Activated CD4-positive, alpha-beta memory T cell treated with anti-CD3 and anti-CD28 coated beads, Interleukin-2, amount 10 ng/mL, durations not matched to agents 7 days and 5 days (primary cell): ENCODE measurements around the gene OR2S2. TPM values are rescaled to one million over a fixed set of nuclear protein-coding genes. Genes with fewer than 3 reads are reported as not detected.
"Not testable (repeated sequence)": the region's sequence is repeated elsewhere in the genome, so short reads cannot be mapped to it uniquely, and the experiment has no call there.

Experiments used
- CTCF ChIA-PET: fragments of 350-600 bp; sonication (Branson Sonifier 250); formaldehyde crosslinking; loops from one replicate; lab custom pipeline; 2021; ENCODE audit warnings: antibody characterized with exemption, inconsistent platforms; lab: Charles Lee
- POLR2A ChIA-PET: fragments of 350-600 bp; sonication (Branson Sonifier 250); formaldehyde crosslinking; loops from one replicate; lab custom pipeline; 2021; ENCODE audit warnings: antibody characterized with exemption; lab: Charles Lee
- DNase-seq: peaks from one replicate; pipeline ENCODE4 v3.0.0-alpha.2; 2020
- H3K27ac Mint-ChIP-seq: one replicate; pipeline ENCODE4 v1.8.0; 2021; ENCODE audit warnings: mild to moderate bottlenecking, mixed read lengths
- H3K27me3 Mint-ChIP-seq: one replicate; pipeline ENCODE4 v1.8.0; 2021; ENCODE audit warnings: mixed read lengths
- H3K36me3 Mint-ChIP-seq: one replicate; pipeline ENCODE4 v1.8.0; 2021; ENCODE audit warnings: low read depth, mixed read lengths
- H3K4me1 Mint-ChIP-seq: one replicate; pipeline ENCODE4 v1.8.0; 2021; ENCODE audit warnings: mixed read lengths
- H3K4me3 Mint-ChIP-seq: one replicate; pipeline ENCODE4 v1.8.0; 2021; ENCODE audit warnings: mild to moderate bottlenecking, mixed read lengths
- H3K9me3 Mint-ChIP-seq: one replicate; pipeline ENCODE4 v1.8.0; 2021; ENCODE audit warnings: mixed read lengths
- total RNA-seq, 2 experiments: library from RNA; stranded (reverse); gene quantifications; one replicate each; pipeline ENCODE4 v1.2.3, GENCODE V29; 2021

The OR2S2 gene
- total RNA-seq, 2 experiments from 2014 or later = not detected

DNA sequence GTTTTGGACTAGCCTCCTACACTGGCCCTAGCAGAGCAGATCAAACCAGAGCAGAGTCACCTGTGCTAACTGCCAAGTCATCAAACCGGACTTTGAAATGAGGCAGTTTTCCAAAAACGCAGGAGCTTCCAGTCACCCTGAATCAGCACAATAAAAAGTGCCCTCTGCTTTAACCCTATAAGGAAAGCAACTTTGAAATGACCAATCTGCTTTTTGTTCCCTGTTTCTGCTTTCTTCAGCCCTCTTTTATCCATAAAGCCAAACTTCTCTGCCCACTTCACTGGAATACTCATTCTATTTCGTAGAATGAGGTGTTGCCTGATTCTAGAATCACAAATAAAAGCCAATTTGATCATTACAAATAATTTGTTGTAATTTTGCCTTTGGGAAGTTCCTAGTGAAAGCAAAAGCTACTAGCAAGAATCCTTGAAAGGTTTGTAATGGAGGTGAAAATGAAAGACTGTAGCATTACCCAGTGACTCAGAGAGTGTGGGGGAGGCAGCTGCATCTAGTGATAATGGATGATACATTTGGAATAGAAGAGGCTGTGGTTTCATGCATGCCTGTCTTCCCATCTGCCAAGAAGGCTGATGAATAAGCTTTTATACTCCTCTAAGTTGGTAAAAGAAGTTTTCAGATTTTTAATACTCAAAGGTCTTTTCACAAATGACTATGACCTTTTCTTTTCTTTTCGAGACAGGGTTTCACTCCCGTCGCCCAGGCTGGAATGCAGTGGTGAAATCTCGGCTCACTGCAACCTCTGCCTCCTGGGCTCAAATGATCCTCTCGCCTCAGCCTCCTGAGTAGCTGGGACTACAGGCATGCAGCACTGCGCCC is 33.8 kb downstream of the OR2S2 start:
- DNase-seq = no peak
- no peak overlapping the region for H3K27ac Mint-ChIP-seq
- ChIA-PET CTCF (interaction anchor here (0.8 to 1.3 kb wide), 2 partner anchors 21 kb away, joined by 3 to 4 read pairs; no protein-coding TSS in a partner anchor), POLR2A (no interaction called here)
- no peaks in the 10 kb centered on the region for H3K4me1 Mint-ChIP-seq
- no peaks in the 10 kb centered on the region for H3K9me3 Mint-ChIP-seq
- no peak overlapping the region for H3K4me3 Mint-ChIP-seq
- H3K27me3 Mint-ChIP-seq = no peaks in the 10 kb centered on the region
- no peaks in the 10 kb centered on the region for H3K36me3 Mint-ChIP-seq

DNA sequence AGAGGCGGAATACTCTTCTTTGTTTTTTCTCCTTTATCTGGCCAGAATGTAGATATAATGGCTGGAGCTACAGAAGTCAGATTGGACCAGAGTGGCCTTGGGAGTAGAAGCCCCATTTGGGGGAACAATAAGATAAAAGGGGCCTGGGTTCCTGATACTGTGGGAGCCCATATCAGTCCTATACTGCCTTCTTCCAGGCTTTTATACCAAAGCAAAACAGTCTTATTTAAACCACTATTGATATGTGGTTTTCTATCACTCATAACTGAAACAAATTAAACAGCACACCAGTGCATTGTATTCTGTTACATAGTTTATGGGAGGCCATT is 34.4 kb downstream of the OR2S2 start:
- Mint-ChIP-seq H3K27ac (no peak overlapping the region), H3K4me3 (no peak overlapping the region), H3K27me3 (no peaks in the 10 kb centered on the region), H3K4me1 (no peaks in the 10 kb centered on the region), H3K9me3 (no peaks in the 10 kb centered on the region), H3K36me3 (no peaks in the 10 kb centered on the region)
- DNase-seq = no peak
- ChIA-PET POLR2A (no interaction called here), CTCF (no interaction called here)

DNA sequence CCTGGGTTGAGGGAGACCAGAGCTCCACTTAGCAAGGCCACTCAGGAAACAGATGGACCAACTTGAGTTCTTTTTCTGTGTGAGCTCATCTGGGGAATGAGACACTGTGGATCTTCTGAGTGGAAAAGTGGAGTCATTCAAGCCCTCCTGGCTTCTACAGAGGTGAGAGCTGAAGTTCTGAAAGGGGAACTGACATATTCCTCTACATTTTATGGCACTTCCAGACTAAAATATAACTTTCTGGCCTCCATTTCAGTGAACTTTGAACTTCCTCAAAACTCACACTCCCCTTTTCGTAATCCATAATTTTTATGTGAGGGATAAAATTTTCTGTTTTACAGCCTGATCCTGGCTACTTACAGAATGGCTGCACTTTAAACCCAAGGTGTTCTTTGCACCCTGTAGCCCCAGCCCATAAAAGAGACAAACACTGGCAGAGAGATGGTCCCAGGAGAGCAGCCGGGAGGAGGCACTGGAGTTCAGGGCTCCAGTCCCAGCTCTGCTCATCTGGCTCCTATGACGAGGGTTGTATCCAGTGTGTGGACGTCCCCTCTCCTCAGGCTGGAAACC is 37.8 kb downstream of the OR2S2 start:
- Mint-ChIP-seq H3K36me3 (no peaks in the 10 kb centered on the region), H3K27ac (no peak overlapping the region), H3K4me1 (no peaks in the 10 kb centered on the region), H3K4me3 (no peak overlapping the region), H3K9me3 (no peaks in the 10 kb centered on the region), H3K27me3 (no peaks in the 10 kb centered on the region)
- CTCF ChIA-PET = interaction anchor here (2.3 to 4.8 kb wide), 2 partner anchors 17 to 25 kb away, joined by 8 to 17 read pairs; no protein-coding TSS in a partner anchor
- no peak for DNase-seq
- POLR2A ChIA-PET = no interaction called here

DNA sequence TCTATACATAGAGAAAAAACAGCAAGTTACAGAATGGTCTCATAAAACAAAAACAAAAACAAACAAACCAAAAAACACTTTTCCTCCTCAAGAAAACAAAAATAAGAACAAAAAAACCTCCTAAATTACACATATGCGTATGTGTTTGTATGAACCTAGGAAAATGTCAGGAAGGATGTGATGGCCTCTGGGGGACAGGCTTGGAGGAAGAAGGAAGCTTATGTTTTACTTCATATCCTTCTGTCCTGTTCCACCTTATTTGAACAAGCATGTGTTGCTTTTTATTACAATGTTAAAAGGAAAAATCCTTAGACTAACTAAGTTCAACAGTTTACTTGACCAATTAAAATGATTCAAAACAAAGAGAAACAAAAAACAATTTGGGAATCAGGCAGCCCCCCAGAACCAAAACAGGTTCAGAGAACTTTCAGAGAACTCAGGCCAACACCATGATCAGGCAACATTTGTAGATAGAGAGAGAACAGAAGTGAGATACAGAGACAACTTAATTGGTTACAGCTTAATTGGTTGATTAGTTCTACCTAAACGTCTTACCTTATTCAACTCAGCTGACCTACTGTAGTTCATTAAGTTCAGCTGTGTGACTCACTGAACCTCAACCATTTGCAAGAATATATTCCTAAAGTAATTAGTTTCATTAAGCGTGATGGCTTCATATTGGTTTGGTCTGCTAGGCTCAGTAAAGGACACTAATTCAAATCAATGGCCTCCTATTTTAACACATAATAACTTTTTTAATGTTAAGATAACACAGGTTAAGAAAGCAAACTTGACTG is 38.5 kb downstream of the OR2S2 start:
- Mint-ChIP-seq H3K27me3 (no peaks in the 10 kb centered on the region), H3K4me3 (no peak overlapping the region), H3K4me1 (no peaks in the 10 kb centered on the region), H3K27ac (no peak overlapping the region), H3K36me3 (no peaks in the 10 kb centered on the region), H3K9me3 (no peaks in the 10 kb centered on the region)
- DNase-seq = no peak
- ChIA-PET POLR2A (no interaction called here), CTCF (interaction anchor here (2.3 to 4.8 kb wide), 2 partner anchors 16 to 26 kb away, joined by 8 to 17 read pairs; no protein-coding TSS in a partner anchor)

DNA sequence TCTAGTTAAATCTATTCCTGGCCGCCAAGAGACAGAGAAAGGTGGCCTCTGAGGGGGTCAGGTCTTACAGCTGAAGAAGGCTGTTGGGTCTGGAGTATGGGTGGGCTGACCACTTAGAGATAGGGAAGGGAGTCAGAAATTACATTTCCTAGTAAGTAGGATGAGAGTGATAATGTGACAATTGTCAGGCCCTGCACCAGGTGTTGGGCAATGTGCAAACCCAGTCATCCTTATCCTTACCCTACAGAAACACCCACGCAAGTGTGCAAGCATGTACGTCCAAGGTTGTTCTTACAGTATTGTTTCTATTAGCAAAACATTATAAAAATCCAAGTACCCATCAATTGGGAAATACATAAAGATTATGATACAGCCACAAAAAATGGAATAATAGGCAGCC is 39.2 kb downstream of the OR2S2 start:
- no peak overlapping the region for H3K27ac Mint-ChIP-seq

DNA sequence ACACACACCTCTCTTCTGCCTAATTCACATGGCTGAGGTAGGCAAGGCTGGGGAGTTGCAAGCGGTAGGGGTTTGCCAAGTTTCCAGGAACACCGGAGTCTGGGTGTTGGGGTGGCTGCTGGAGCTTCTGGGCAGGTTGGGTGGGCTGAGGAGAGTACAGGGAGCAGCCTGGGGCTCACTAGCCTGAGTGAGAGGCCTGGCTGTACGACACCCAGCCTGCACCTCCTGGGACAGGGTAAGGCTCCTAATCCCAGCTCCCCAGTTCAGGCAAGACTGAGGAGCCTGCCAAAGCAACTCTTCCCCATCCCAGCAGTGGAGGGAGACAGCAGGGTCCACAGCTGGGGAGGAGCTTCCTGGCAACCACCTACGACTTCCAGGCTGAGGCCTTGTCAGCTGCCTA is 40.7 kb downstream of the OR2S2 start:
- no peak overlapping the region for H3K27ac Mint-ChIP-seq
- CTCF ChIA-PET = interaction anchor here (0.6 kb wide), 1 partner anchor 300 kb away, joined by 3 read pairs; no protein-coding TSS in a partner anchor
- DNase-seq = no peak
- no peaks in the 10 kb centered on the region for H3K4me1 Mint-ChIP-seq
- no peaks in the 10 kb centered on the region for H3K27me3 Mint-ChIP-seq
- H3K4me3 Mint-ChIP-seq = no peak overlapping the region
- H3K36me3 Mint-ChIP-seq = no peaks in the 10 kb centered on the region
- no peaks in the 10 kb centered on the region for H3K9me3 Mint-ChIP-seq
- POLR2A ChIA-PET = no interaction called here

More for the DNA sequence above, 39.2 kb downstream of the OR2S2 start:
- POLR2A ChIA-PET = no interaction called here
- H3K4me3 Mint-ChIP-seq = no peak overlapping the region
- no peaks in the 10 kb centered on the region for H3K36me3 Mint-ChIP-seq
- no peak for DNase-seq
- H3K9me3 Mint-ChIP-seq = no peaks in the 10 kb centered on the region
- no peaks in the 10 kb centered on the region for H3K4me1 Mint-ChIP-seq
- CTCF ChIA-PET = interaction anchor here (4.8 kb wide), 1 partner anchor 16 kb away, joined by 17 read pairs; no protein-coding TSS in a partner anchor
- no peaks in the 10 kb centered on the region for H3K27me3 Mint-ChIP-seq

DNA sequence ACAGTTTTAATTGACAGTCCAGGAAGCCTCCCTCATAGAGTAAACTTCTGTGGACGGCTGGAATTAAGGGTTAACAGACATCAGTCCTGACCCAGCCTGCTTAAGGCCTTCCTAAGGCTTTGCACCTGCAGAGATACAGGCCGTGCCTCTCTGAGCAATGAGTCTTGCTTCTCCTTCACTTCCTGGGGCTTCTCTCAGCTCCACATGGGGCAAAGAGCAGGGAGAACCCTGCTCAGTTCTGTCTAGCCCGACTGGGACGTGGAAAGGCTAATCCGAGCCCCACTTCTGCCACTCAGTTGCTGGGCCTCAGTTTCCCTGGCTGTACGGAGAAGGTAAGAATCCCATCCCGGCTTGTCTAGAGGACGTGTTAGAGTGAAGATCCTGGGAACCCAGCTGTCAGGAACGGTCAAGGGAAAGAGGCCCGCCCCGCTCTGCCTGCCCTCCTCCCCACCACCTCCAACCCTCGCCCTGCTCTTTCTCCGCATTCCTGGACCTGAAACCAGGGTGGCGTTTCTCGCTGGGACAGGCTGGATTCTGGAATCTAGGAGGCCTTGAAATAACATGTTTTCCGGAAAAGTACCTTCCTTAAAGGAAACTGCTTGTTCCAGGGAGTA is 42.2 kb downstream of the OR2S2 start:
- no peak overlapping the region for H3K4me3 Mint-ChIP-seq
- peaks cover 12% of the 10 kb centered on the region for H3K4me1 Mint-ChIP-seq
- no peaks in the 10 kb centered on the region for H3K27me3 Mint-ChIP-seq
- no peaks in the 10 kb centered on the region for H3K36me3 Mint-ChIP-seq
- ChIA-PET CTCF (interaction anchor here (1.5 kb wide), 1 partner anchor 93 kb away, joined by 3 read pairs; no protein-coding TSS in a partner anchor), POLR2A (no interaction called here)
- DNase-seq = no peak
- H3K9me3 Mint-ChIP-seq = no peaks in the 10 kb centered on the region
- no peak overlapping the region for H3K27ac Mint-ChIP-seq

DNA sequence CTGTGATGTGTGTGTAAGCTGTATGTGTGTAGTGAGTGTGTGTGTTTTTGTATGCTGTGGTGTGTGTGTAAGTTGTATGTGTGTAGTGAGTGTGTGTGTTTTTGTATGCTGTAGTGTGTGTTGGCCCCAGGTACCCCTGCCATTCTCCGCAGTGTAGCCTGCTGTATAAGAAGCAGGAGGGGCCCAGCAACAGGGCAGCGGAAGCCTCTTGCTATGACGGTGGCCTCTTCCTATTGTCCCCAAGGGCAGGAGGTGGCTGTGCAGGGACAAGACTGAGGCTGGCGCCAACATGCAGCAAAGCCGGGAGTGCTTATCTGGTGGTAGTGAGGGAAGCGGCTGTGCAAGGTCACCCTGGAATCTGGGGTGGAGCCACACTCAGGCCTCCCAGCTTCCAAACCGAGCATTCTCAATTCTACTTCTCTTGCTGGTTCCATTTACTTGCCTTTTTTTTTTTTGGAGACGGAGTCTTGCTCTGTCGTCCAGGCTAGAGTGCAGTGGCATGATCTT is 43.6 kb downstream of the OR2S2 start:
- Mint-ChIP-seq H3K9me3 (no peaks in the 10 kb centered on the region), H3K4me1 (peaks cover 23% of the 10 kb centered on the region), H3K27ac (no peak overlapping the region), H3K36me3 (no peaks in the 10 kb centered on the region), H3K4me3 (no peak overlapping the region), H3K27me3 (no peaks in the 10 kb centered on the region)
- POLR2A ChIA-PET = no interaction called here
- DNase-seq = peak; percentile 33
- CTCF ChIA-PET = interaction anchor here (1.1 kb wide), 1 partner anchor 32 kb away, joined by 3 read pairs; no protein-coding TSS in a partner anchor

DNA sequence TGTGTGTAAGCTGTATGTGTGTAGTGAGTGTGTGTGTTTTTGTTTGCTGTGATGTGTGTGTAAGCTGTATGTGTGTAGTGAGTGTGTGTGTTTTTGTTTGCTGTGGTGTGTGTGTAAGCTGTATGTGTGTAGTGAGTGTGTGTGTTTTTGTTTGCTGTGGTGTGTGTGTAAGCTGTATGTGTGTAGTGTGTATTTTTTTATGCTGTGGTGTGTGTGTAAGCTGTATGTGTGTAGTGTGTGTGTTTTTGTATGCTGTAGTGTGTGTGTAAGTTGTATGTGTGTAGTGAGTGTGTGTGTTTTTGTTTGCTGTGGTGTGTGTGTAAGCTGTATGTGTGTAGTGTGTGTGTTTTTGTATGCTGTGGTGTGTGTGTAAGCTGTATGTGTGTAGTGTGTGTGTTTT is 44.5 kb downstream of the OR2S2 start:
- H3K9me3 Mint-ChIP-seq, DNase-seq, H3K4me3 Mint-ChIP-seq, POLR2A ChIA-PET, H3K36me3 Mint-ChIP-seq, H3K27me3 Mint-ChIP-seq, H3K27ac Mint-ChIP-seq: not testable (repeated sequence)
- peaks cover 31% of the 10 kb centered on the region for H3K4me1 Mint-ChIP-seq
- CTCF ChIA-PET = interaction anchor here (0.6 to 1.0 kb wide), 2 partner anchors 12 to 29 kb away, joined by 3 read pairs; no protein-coding TSS in a partner anchor

DNA sequence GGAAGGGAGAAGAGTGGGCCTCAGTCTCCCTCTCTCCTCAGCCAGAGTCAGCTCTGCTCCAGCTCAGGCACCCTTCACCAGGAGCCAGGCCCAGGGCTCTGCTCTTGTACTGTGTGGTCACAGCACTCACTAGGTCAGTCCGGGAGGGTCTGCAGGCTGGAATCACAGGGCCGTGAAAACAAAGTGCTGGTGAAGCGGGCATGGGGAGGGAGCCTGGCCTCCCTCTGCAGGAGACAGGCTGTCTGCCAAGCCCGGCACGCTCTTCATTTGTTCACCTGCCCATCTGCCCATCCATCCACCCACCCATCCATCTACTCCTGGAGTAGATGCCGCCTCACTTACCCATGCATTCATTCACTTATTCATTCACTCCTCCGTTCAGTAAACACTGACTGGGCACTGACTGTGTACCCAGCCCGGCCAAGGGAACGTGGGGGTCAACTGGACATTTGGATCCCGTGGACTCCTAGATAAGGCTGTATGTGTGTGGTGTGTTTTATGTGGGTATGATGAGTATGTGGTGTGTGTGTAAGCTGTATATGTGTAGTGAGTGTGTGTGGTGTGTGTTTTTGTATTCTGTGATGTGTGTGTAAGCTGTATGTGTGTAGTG is 45.1 kb downstream of the OR2S2 start:
- no peak for DNase-seq
- H3K27ac Mint-ChIP-seq = no peak overlapping the region
- no peak overlapping the region for H3K4me3 Mint-ChIP-seq
- H3K27me3 Mint-ChIP-seq = no peaks in the 10 kb centered on the region
- H3K36me3 Mint-ChIP-seq = no peaks in the 10 kb centered on the region
- ChIA-PET POLR2A (no interaction called here), CTCF (interaction anchor here (0.6 to 1.0 kb wide), 2 partner anchors 11 to 30 kb away, joined by 3 read pairs; no protein-coding TSS in a partner anchor)
- H3K4me1 Mint-ChIP-seq = peaks cover 36% of the 10 kb centered on the region
- no peaks in the 10 kb centered on the region for H3K9me3 Mint-ChIP-seq

DNA sequence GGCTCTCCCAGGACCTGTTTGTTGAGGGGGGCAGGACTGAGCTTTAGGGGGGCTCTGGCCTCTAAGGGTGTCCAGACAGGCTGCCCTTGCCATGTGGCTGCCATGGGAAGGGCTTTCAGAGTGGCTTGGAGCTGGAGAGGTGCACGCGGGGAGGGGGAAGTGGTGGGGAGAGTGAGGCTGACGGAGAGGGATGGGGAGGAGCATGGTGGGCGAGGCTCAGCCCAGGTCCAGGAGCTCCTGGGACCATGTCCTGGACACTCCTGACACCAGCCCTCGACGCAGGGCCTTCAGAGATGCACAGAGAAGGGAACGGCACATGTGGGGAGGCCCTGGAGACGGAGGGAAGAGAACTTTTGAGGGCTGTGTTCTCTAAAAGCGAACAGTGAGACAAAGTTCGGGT is 46.3 kb downstream of the OR2S2 start:
- Mint-ChIP-seq H3K36me3 (no peaks in the 10 kb centered on the region), H3K4me1 (peaks cover 43% of the 10 kb centered on the region), H3K4me3 (no peak overlapping the region), H3K27me3 (no peaks in the 10 kb centered on the region), H3K9me3 (no peaks in the 10 kb centered on the region), H3K27ac (no peak overlapping the region)
- CTCF ChIA-PET = interaction anchor here (0.6 to 1.6 kb wide), 7 partner anchors 9 to 122 kb away, joined by 3 to 6 read pairs (median 4); partner anchors contain the start of gene SPAG8
- POLR2A ChIA-PET = interaction anchor here (1.0 kb wide), 1 partner anchor 121 kb away, joined by 3 read pairs; no protein-coding TSS in a partner anchor
- DNase-seq = no peak
